GM18907 (cell line): Measurements from ENCODE around the gene CEBPA.

ENCODE experiments used
- ATAC-seq: cut with Tn5 transposase; IDR thresholded peaks from one replicate; pipeline ENCODE4 v1.9.1; 2021; ENCODE audit warnings: mild to moderate bottlenecking, moderate library complexity; ENCODE audit not compliant: unreplicated experiment

Gene CEBPA

GRCh38 chr19:33289261-33289660, 13.1 kb downstream of the CEBPA start:
- ATAC-seq, result no peak

DNA sequence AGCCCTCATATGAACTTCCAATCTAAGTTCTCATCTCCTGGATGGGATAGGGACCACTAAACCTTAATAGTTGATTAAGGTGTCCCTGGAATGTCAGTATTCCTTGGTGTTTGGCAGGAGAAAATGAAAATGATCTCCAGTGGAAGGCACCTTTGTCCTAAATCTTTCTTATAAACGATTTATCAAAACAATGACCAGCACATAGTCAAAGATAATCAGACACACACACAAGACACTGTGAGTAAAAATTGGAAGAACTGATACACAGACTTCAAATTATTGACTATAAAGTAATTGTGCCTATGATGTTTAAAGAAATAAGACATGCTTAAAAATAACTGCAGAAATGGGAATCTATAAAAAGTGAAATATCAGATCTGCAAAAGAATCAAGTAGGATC, 13.7 kb downstream of the CEBPA start:
- no peak for ATAC-seq

DNA sequence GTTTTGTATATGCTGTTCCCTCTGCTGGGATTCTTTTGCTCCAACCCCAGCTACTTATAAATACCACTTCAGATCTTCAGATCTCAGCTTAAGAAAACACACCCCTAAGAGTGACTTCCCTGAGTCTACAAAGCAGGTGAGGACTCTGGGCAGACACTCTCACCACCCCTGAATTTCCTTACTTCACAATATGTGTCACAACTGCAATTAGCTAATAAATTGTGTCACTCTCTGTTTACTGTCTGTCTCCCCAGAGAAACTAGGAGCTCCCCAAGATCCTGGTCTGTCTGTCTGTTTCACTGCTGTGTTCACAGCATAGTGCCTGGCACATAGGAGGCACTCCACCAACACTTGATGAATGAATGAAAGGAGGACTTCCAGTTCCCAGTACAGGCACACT, 14.4 kb downstream of the CEBPA start:
- no peak for ATAC-seq

GRCh38 chr19:33287438-33287837, 14.9 kb downstream of the CEBPA start:
- no peak for ATAC-seq

GRCh38 chr19:33286899-33287298, 15.4 kb downstream of the CEBPA start:
- no peak for ATAC-seq

DNA sequence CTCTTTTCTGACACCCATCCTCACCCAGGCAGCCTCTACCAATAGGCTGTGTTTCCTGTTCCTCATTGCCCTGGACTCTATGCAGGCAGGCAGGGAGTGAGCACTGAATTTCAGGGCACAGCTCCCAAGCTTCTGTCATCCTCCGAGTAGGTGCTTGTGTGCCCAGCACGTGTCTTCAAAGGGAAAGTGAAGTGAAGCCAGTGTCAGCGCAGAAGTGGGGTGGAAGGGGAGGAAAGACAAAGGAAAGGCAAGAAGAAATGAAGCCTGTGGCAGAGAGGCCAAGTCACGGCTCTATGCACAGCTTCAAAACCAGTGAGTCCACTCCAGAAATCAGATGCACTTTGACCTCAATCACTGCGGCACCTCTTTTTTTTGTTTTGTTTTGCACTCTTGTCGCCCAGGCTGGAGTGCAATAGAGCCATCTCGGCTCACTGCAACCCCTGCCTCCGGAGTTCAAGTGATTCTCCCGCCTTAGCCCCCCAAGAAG, 16.9 kb downstream of the CEBPA start:
- no peak for ATAC-seq

DNA sequence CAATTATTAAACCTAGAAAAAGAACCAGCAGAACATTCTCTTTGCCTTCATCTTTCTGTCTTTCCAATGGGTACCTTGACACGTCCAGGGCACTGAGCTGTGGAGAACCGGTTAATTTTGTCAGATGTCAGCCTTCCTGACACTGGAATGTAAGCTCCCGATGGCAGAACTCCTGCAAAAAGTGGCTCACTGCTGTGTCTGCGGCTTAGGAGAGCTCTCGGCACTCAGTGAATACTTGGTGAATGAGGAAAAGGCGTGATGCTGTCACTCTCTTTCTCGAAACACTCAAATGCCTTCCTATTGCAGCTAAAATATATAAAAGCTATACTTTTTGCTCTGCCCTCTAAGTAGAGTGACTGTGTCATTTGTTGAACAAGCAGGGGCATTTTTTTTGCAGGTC, 17.6 kb downstream of the CEBPA start:
- ATAC-seq, result no peak

- ATAC-seq, result no peak
Observed at GRCh38 chr19:33284146-33284643, 18.1 kb downstream of the CEBPA start.

DNA sequence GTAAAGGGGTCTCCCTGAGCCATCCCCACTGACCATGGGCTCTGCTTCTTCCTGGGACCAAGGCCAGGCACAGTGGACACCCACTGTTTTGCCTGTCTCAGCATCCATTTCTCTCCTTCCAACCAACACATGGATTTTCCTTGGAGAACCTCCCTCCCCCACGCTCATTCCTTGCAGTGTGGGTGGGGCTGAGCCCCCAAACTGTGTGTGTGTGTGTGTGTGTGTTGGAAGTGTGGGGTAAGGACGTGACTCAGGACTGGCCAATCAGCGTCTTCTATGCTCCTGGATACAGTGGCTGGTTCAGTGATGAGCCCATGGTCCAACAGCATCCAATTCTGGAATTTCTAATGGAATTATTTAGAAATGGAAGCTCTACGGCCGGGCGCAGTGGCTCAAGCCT, 18.7 kb downstream of the CEBPA start:
- no peak for ATAC-seq

GRCh38 chr19:33282036-33282671, 20.2 kb downstream of the CEBPA start:
- ATAC-seq, result no peak

- no peak for ATAC-seq
Observed at GRCh38 chr19:33281296-33281926, 20.9 kb downstream of the CEBPA start.

GRCh38 chr19:33280351-33280921, 21.9 kb downstream of the CEBPA start:
- peak; percentile 87 for ATAC-seq

DNA sequence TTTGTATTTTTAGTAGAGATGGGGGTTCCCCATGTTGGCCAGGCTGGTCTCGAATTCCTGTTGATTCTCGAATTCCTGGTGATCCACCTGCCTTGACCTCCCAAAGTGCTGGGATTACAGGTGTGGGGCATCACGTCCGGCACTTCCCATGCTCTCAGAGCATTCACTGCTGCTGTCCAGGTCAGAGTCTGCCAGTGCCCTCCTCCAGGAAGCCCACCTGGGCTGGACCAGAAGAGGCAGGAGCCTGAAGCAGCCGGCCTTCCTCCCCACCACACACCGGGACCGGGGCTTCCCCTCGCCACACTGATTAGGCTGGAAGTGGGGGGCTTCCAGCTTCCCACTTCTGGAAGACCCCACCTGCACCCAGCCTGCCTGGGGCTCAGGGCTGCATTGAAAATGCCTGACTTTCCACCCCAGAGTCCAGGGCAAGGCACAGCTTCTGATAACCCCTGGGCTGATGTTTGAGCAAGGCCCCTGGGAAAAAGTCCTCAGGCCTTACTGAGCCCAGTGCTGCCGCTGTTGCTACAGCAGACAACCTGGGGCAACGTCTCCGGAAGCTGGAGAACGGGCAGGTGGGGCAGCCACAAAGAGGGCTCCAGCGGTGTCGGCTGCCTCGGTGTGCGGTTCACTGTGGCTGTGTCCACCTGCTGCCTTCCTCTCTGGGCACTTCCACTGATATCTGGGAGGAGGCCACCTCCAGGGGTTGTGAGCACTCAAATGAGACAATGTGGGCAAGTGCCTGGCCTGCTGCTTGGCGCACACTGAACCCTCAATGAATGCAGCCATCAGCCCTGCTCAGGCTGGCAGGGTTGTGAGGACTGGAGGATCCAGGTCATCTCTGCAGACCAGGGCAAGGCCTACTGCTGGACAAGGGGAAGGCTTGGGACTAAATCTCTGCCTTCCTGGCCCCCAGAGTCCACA, 22.6 kb downstream of the CEBPA start:
- ATAC-seq, result no peak

- no peak for ATAC-seq
Observed at GRCh38 chr19:33278403-33279269, 23.7 kb downstream of the CEBPA start.

- ATAC-seq, result no peak
Observed at GRCh38 chr19:33278023-33278402, 24.3 kb downstream of the CEBPA start.

DNA sequence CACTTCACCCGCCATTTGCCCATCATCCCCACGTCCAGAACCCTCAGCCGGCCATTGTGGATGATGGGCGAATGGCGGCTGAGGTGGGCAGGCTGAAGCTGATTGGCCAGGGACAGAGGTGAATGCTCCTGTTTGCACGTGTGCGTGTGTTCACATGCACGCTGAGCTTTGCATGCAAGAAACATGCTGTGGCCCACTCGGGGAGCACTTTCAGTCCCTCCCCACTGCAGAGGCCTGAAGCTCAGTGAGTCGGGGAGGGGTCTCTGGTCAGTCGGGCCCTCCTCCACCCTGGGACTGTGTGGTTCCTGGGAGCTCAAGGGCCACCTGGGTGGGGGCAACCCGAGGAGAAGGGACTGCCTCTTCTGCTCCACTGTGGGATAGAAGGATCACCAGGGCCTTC, 24.9 kb downstream of the CEBPA start:
- no peak for ATAC-seq

GRCh38 chr19:33275933-33276619, 26.3 kb downstream of the CEBPA start:
- no peak for ATAC-seq

GRCh38 chr19:33275559-33275932, 26.8 kb downstream of the CEBPA start:
- ATAC-seq, result no peak

DNA sequence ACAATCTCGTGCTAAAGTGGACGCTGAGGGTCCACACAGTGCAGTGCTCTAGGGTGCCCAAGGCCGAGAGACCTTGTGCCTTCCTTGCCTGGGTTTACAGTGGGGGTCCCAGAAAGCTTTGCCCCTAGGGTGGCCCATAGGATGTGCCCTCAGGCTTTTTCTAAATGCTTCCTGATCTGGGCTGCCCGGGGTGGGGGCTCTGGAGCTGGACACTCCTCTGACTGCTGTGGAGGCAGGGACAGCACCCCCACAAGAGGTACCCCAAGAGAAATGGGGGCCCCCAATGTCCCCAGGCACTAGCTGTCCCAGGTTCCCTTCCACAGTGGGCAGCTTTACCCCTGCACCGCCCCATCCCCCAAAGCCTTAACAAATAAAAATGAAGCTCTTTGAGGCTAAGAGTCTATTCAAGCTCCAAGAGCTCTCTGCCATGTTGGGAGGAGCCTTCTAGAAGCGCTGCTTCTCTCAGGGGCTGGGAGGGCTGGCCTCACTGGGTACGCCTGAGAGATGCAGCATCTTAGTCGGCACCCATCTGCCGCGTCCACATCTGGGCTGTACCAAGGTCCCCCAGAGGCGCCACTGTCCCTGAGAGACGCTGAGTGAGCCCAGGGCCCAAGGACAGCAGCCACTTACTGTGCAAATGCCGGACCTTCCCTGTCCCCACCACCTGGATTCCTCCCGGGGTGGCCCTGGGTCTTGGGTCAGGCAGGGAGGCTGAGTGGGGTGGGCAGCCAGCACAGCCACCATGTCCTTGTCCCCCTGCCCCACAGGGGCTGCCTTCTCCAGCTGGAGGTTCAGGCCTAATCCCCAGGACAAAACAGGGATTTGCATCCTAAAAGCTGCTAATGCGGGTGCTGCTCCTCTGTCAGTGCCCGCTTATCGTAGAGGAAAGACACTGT, 27.4 kb downstream of the CEBPA start:
- ATAC-seq, result no peak
